NCI-H146 treated with DMSO at 0.1 percent for 48 hours (cell line): Measurements from ENCODE around the gene AKR1C1.
"Not testable (repeated sequence)": the region's sequence is repeated elsewhere in the genome, so short reads cannot be mapped to it uniquely, and the experiment has no call there.

Experiments used
- DNase-seq: peaks from one replicate; lab custom pipeline; 2025; ENCODE audit not compliant: unreplicated experiment; lab: John Stamatoyannopoulos, UW

The AKR1C1 gene

DNA sequence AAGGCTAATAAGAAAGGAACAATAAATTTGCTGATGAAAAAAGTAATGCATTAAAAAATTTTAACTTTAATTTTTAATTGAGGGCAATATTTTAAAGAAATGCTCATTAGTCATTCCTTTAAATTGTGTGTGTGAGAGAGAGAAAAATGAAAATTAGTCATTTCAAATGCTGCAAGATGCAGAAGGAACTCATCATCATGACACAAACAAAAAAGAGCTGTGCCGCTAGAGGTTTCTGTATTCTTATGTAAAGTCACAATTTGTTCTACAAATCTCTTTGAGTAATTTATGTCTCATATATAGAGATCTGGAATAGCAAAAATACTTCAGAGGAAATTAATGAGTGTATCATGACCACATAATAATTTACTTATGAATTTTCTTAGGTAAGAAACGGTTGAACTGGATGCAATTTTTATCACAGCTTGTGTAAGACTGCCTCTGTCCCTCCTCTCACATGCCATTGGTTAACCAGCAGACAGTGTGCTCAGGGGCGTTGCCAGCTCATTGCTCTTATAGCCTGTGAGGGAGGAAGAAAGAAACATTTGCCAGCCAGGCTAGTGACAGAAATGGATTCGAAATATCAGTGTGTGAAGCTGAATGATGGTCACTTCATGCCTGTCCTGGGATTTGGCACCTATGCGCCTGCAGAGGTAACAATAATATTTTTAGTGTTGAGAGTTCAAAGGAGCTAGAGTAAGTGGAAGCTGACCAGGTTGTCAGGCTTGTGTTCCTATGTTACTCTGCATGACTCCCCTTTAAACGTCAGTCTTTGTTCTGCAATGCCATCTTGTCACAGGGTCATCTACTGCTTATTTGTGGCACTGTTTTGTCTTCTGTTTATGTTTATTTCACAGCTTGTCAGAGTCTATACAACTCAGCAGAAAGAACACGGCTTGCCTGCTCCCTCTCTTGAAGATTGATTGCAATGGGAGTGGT lies at the start of gene AKR1C1:
TSS of gene AKR1C1 (plus strand) at position 540 of the 939 bp plus-strand sequence. CDS start at position 570, 30 bp downstream.
- DNase-seq = not testable (repeated sequence)

DNA sequence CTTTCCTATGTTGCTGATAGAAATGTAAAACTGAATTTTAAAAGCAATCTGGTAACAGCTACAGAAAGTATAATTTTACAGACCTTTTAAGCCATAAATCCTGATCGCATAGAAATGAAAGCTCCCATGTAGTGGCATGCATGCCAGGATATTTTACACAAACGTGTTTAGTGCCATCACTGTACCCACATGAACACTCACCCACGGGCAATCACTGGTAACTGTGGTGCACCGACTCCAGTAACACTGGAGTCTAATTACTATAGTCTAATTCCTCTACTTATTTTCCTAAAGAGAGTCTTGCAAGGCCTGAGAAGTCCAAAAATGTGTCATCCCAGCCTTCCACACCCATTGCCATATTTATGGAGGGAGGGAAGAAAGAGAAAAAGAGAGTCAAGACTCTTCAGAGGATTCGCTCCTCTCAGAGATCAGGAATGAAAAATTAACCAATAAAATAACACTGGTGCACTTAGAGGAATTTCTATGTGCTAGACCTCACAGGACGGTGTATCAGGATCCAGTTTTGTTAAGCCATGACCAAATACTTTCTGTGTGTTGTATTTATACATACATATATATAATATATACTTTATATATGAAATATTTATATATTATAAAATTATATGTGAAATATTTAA lies 48.9 kb upstream of the AKR1C1 start:
- no peak for DNase-seq

DNA sequence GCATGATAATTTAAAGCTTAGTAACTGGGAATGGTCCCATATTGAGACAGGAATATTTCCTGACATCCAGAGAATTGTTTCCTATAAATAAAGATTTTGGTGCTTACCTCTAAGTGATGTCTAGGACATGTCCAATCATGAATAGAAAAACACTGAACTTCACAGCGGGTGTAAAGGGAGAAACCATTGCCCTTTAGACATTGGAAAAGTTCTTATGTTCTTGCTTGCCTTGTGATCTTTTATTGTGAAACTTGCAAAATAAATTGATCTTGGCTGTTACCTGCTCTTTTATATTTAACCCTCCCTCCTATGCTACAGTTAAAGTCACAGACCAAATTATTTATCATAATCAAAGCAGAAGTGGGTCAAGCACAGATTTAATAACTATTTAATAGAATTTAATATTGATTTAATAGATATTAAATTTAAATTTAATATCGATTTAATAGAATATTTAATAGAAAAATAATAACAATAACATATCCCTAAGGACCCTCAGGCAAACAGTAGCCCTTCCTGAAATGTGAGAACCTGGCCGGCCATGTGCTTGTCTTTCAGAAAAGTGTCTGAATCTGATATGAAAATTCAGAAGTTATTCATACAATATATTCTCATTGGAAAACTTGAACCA lies 47.0 kb upstream of the AKR1C1 start:
- no peak for DNase-seq

DNA sequence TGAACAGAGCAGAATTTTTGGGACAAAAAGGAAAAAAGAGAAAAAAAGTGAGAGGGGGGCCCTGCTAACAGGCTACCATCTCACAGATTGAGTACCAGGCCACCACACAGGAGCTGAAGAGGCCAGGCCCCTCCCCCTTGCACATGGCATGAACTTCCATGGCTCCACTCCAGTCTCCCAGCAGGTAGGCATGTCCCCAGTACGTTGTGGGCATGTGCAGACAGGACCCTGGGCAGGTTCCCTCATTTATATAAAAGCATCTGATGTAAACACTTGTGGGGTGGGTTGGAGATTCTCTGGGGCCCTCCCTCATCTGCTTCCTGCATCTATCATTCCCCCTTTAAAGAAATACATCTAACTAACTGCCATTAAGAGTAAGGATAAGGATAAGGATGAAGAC lies 45.0 kb upstream of the AKR1C1 start:
- DNase-seq = no peak

DNA sequence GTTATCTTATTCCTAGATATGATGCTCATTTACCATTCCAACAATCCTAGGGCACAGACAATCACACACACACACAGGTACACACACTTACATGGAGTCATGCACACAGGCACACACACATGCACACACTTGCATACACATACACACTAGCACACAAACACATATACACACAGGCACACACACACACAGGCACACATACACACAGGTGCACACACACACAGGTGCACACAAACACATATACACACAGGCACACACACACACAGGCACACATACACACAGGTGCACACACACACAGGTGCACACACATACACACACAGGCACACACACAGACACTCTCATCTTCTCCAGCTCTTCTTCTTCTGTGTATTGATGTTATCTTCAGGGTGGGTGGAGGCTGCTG lies 38.7 kb upstream of the AKR1C1 start:
- not testable (repeated sequence) for DNase-seq

DNA sequence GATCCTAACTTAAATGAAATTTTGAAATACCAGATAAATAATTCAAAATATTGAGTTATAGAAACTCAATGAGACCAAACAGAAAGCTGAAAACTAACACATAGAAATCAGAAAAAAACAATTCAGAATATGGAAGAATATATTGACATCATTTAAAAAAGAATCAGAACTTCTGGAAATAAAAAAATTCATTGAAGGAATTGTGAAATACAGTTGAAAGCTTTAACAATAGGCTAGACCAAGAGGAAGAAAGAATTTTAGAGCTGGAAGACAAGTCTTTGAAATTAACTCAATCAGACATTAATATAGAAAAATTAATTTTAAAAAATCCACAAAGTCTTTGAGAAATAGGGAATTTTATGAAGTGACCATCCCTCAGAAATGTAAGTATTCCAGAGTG lies 36.8 kb upstream of the AKR1C1 start:
- DNase-seq = no peak

DNA sequence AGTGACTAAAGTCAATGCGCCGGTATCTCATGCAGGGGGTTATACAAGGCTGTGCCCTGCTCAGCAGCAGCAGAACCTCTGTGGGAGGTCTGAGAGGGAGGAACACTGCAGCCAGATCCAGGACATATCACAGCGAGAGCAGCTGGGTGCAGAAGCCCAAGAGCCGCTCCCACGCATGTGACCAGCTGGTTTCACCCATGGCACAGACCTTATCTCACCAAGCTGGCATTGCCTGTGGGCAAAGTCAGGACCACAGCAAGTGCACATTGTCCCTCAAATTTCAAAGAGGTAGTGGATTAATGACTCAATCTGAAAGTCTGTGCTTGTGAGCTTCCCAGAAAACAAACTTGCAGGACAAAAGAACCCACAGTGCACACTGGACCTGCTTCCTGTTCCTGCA lies 31.6 kb upstream of the AKR1C1 start:
- no peak for DNase-seq

DNA sequence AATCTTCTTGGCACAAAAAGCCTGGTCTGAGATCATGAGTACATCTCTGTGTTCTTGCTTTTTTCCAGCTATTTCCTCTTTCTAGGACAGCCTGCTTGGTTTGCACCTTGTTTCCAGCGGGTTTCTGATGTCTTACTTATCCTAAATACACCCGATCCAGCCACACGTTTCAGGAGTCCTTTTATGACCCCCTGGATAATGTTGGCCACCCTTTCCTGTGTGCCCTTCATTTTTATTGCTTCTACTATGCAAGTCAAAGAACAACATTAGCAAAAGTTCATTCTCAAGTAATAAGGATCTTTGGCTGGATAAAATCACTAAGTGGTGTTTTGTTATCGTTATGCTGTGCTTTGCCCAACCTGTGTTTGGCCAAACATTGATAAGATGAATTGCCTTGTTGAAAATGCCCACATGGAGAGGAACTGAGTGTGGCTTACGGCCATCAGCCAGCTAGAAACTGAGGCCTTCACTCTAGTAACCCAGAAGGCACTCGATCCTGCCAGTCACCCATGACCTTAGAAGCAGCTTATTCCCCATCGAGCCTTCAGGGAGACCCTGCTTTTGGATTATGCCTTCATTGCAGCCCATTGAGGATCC lies 28.7 kb upstream of the AKR1C1 start:
- no peak for DNase-seq

DNA sequence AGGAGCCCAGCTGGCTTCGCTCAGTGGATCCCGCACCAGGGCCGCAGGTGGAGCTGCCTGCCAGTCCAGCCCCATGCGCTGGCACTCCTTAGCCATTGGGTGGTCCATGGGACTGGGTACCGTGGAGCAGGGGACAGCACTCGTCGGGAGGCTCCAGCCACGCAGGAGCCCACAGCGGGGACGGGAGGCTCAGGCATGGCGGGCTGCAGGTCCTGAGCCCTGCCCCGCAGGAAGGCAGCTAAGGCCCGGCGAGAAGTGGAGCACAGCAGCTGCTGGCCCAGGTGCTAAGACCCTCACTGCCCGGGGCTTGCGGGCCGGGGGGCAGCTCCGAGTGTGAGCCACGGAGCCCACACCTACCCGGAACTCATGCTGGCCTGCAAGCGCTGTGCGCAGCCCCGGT lies 25.9 kb upstream of the AKR1C1 start:
- DNase-seq = no peak

DNA sequence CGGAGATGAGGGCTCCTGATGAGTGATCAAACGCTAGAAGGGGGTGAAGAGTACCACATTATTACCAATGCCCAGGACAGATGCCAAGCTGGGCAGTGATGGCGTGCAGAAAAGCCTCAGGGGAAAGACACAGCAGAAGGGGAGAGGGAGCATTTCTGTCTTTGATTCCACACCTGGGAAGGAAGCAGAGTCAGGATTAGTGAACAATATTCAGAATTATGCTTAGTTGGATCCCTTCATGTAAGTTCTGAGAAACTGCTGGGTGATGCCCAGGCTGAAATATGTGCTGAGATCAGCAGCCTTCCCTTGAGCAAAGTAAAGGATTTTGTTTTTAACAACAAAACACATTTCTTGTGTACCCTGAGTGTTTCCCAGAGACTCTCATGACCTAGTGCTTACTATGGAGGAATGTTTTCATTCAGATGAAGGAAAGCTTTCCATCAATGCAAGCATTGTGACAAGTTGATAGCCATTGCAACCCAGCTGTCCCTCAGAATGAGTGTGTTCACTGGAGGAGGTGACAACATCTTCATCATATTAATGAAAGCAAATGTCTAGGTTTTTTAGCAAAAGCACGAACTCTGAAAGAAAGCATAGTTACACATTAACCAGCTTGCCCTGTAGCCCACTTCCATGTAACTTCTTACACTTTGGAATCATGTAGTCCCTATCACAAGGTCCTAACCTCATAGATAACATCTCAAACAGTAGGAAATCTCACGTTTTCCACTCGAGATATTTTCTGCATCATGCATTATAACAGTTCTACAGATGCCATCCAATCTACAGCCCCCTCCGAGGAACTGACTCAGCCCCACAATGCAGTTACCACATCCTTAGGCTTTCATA lies 23.8 kb upstream of the AKR1C1 start:
- DNase-seq = no peak

DNA sequence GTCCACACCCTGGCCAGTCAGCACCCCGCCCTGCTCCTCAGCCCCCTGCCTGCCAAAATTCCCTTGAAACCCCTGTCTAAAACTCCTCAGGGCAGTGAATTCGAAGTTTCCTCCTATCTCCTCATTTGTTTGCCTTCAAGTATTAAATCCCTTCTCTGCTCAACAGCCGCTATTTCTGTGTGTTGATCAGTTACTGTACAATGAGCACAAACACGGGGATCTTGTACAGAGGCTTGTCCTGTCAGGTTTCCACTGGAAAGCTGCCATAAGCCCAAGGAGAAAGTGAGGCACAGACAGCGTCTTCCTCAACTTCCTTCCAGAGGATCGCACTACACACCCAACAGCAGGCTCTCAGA lies 23.2 kb upstream of the AKR1C1 start:
- not testable (repeated sequence) for DNase-seq

DNA sequence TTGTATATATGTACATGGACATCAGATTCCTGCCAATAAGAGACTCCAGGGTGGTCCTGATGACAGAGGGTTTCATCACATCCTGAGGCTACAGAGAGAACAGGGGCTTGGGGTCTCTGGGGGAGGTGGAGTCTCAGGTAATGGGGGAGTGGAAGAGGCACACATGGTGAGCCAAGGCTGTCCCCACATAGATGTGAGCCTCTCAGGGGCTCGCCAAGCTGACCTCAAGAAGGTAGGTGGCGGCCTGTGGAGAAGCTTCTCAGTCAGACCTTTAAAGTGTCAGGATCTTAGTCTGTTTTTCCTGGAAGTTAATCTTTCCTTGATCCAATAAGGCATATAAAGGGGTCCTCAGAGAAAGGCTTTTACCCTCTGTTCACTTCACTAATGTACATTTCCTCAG lies 22.3 kb upstream of the AKR1C1 start:
- not testable (repeated sequence) for DNase-seq

DNA sequence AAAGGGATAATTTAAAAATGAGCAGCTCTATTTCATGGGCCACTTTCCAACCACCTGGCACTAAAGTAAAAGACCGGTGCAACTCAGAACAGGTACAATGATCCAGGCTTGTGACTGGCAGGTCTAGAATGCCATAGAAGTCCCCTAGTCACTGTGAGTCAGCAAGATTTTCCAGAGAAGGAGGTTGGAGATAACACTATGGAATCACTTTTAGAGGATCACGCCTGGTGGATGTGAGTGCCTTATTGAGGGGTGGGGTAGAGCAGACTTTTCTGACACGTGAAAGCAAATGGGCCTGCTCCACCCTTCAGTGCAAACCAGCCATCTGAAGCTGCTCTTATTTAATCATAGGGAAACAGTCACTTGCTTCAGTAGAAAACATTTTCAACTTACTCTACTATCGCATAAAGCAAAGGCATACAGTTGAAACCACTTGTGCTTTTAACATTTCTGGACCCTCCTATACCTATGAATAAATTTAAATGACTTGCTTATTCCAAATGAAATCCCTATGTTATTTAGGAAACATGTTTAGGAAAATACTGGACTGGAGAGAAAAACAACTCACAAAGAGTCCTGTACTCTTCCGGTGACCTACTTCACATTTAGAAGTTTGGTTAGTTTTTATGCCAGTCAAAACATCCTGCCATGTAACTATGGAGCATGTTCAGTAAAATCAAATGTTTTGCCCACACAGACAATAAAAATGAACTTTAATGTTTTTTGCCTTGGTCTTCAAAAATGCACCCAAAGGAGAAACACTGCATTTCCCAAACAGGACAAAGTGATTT lies 21.5 kb upstream of the AKR1C1 start:
- DNase-seq = no peak

DNA sequence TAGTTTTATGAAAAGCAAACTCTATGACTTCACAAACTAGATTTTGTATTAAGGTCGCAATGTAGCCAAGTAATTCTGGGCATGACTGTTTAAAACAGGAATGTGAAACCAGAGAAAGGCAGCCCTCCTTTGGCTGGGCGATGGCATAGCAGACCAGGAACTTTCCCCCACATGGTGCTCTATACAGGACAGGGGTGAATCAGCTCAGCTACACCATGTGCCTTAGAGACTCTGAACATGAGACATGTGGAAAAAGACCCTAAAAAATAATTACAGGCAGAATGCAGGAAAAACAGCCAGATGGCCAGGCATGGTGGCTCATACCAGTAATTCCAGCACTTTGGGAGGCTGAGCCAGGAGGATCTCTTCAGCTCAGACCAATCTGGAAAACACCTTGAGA lies 20.3 kb upstream of the AKR1C1 start:
- DNase-seq = not testable (repeated sequence)

DNA sequence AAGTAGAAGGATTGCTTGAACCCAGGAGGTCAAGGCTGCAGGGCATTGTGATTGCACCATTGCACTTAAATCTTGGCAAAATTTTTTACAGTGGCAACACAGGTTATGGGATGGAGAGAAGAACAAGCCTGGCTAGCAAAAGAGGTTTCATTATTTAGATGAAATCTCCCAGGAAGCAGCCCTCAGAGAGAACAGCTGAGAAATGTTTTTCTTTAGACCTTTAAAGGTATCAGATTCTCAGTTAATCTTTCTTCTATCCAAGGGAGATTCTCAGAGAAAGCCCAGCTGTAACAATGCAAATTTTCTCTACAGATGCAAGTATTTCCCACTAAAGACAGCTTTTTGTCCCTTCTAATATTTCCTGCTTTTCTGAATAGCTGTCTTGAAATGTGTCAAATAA lies 19.8 kb upstream of the AKR1C1 start:
- not testable (repeated sequence) for DNase-seq

DNA sequence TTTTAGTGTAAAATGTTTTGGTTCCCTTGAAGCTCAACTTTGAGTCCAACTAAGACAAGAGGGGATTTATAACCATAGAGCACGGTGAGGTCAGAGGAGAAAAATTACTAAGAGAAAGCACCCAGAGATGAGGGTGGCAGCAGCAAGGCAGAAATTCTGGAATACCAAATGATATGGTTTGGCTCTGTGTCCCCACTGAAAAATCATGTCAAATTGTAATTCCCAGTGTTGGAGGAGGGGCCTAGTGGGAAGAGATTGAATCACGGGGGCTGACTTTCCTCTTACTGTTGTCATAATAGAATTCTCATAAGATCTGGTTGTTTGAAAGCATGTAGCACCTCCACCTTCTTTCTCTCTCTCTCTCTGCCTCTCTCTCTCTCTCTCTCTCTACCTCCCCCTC lies 19.4 kb upstream of the AKR1C1 start:
- no peak for DNase-seq

DNA sequence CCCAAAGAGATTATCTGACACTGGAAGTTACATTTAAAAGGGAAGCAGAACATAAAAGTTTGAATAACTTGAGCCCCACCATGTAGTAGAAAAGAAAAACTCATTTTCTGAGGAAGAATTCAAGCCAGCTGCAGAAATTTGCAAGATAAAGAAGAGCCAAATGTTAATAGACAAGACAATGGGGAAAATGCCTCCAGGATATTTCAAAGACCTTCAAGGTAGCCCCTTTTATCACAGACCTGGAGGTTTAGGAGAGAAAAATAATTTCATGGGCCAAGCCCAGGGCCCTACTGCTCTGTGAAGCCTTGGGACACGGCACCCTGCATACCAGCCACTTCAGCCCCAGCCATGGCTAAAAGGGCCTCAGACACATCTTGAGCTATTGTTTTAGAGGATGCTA lies 18.4 kb upstream of the AKR1C1 start:
- no peak for DNase-seq

DNA sequence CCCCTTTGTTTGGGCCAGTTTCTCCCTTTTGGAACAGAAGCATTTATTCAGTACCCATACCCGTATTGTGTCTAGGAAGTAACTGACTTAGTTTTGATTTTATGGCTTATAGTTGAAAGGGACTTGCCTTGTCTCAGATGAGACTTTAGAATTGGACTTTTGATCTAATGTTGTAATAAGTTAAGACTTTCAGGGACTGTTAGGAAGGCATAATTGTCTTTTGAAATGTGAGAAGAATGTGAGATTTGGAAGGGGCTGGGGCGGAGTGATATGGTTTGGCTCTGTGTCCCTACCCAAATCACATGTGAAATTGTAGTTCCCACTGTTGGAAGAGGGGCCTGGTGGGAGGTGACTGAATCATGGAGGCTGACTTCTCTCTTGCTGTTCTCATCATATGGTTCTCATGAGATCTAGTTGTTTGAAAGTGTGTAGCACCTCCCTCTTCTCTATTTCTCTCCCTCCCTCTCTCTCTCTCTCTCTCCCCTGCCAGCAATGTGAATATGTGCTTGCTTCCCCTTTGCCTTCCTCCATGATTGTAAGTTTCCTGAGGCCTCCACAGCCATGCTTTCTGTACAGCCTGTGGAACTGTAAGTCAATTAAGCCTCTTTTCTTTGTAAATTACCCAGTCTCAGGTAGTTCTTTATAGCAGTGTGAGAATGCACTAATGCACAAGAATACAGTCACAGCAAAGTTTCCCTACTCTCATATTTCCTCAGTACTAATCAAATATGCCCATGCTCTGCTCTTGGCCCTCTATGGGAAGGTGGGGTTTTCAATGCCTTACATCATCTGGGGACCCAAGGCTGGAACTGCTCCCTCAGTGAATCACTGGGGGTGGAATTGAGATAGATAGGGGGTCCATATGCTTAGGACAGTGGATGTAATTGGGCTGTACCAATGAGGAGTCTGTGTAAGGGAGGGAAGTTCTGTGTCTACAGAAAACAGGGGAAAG lies 17.2 kb upstream of the AKR1C1 start:
- no peak for DNase-seq
